ENCODE results near the gene SPTBN5. TPM values are rescaled to one million over a fixed set of nuclear protein-coding genes. Genes with fewer than 3 reads are reported as not detected.

Gene SPTBN5
- total RNA-seq, 4 donors from 2014 or later: 0.27 to 4.1 (median 1.8) TPM; not detected in 1

- Histone ChIP-seq H3K27ac (no peak overlapping the region), H3K4me3 (no peak overlapping the region), H3K36me3 (peaks cover 0 to 16% (median 0%) of the 10 kb centered on the region in 3 donors), H3K4me1 (peaks cover 0 to 1% (median 0%) of the 10 kb centered on the region in 4 donors), H3K9me3 (no peaks in the 10 kb centered on the region), H3K27me3 (no peaks in the 10 kb centered on the region)
- TF ChIP-seq CTCF (IDR thresholded peaks at IDR 0.05): no peak
- no peak for DNase-seq
Observed at GRCh38 chr15:41809526-41810220, 84.2 kb downstream of the SPTBN5 start.

- DNase-seq: no peak
- H3K9me3 ChIP-seq: no peaks in the 10 kb centered on the region
- H3K27me3 ChIP-seq: no peaks in the 10 kb centered on the region
- no peak overlapping the region for H3K27ac ChIP-seq
- no peak for TF ChIP-seq POLR2A (IDR thresholded peaks at IDR 0.05)
- TF ChIP-seq CTCF (IDR thresholded peaks at IDR 0.05): no peak
- H3K4me3 ChIP-seq: no peak overlapping the region
- H3K36me3 ChIP-seq: peaks cover 0 to 16% (median 0%) of the 10 kb centered on the region in 3 donors
- peaks cover 0 to 7% (median 0%) of the 10 kb centered on the region in 4 donors for H3K4me1 ChIP-seq
Observed at GRCh38 chr15:41809121-41809520, 84.7 kb downstream of the SPTBN5 start.

GRCh38 chr15:41806291-41807181 lies 87.3 kb downstream of the SPTBN5 start:
- DNase-seq: no peak
- Histone ChIP-seq H3K27ac (peak overlapping the region in 1 of 4 donors; percentile 62), H3K4me3 (no peak overlapping the region), H3K36me3 (peaks cover 0 to 7% (median 0%) of the 10 kb centered on the region in 3 donors), H3K27me3 (no peaks in the 10 kb centered on the region), H3K4me1 (peaks cover 0 to 8% (median 0%) of the 10 kb centered on the region in 4 donors), H3K9me3 (no peaks in the 10 kb centered on the region)
- no peak for TF ChIP-seq POLR2A (IDR thresholded peaks at IDR 0.05)
- peak in 3 of 6 experiments; percentile 26 to 32 (median 29) for TF ChIP-seq CTCF (IDR thresholded peaks at IDR 0.05)

- Histone ChIP-seq H3K4me3 (no peak overlapping the region), H3K4me1 (peaks cover 0 to 8% (median 0%) of the 10 kb centered on the region in 4 donors), H3K27ac (peak overlapping the region in 1 of 4 donors; percentile 62), H3K27me3 (no peaks in the 10 kb centered on the region), H3K36me3 (peaks cover 0 to 7% (median 0%) of the 10 kb centered on the region in 3 donors), H3K9me3 (no peaks in the 10 kb centered on the region)
- no peak for DNase-seq
- TF ChIP-seq POLR2A (IDR thresholded peaks at IDR 0.05) (no peak), CTCF (IDR thresholded peaks at IDR 0.05) (no peak)
Observed at GRCh38 chr15:41805711-41806110, 88.1 kb downstream of the SPTBN5 start.

- no peak for TF ChIP-seq POLR2A (IDR thresholded peaks at IDR 0.05)
- no peak for TF ChIP-seq CTCF (IDR thresholded peaks at IDR 0.05)
- Histone ChIP-seq H3K4me1 (peaks cover 0 to 8% (median 0%) of the 10 kb centered on the region in 4 donors), H3K9me3 (no peaks in the 10 kb centered on the region), H3K27me3 (no peaks in the 10 kb centered on the region), H3K4me3 (no peak overlapping the region), H3K36me3 (peaks cover 0 to 12% (median 0%) of the 10 kb centered on the region in 3 donors), H3K27ac (peak overlapping the region in 1 of 4 donors; percentile 62)
- no peak for DNase-seq
Observed at GRCh38 chr15:41804916-41805666, 88.8 kb downstream of the SPTBN5 start.

Data from Peyer's patch (tissue), 4 donors.